Epithelial cell of proximal tubule (primary cell): ENCODE results near the gene IER5. TPM values are rescaled to one million over a fixed set of nuclear protein-coding genes. Genes with fewer than 3 reads are reported as not detected.
"Not testable (repeated sequence)": the region's sequence is repeated elsewhere in the genome, so short reads cannot be mapped to it uniquely, and the experiment has no call there.

Experiments
- DNase-seq: peaks from one replicate; pipeline ENCODE4 v3.0.0-alpha.2; 2011; ENCODE audit warnings: low read depth
- H3K4me3 ChIP-seq: 2 replicates; pipeline ENCODE4 v1.5.1; 2011; ENCODE audit warnings: low read depth, mild to moderate bottlenecking, low read length
- total RNA-seq: library from RNA; depleted of rRNA; stranded (reverse); fragments of >200 nt; gene quantifications from 2 replicates; pipeline ENCODE4 v1.2.3, GENCODE V29; 2015
- TF ChIP-seq, protein P1 (sequence below): conservative IDR thresholded peaks from 2 replicates; pipeline ENCODE4 v1.5.1; 2012; ENCODE audit warnings: low read depth, mild to moderate bottlenecking, low read length

The IER5 gene
- total RNA-seq, 1 donor from 2014 or later = 43.0 TPM

DNA sequence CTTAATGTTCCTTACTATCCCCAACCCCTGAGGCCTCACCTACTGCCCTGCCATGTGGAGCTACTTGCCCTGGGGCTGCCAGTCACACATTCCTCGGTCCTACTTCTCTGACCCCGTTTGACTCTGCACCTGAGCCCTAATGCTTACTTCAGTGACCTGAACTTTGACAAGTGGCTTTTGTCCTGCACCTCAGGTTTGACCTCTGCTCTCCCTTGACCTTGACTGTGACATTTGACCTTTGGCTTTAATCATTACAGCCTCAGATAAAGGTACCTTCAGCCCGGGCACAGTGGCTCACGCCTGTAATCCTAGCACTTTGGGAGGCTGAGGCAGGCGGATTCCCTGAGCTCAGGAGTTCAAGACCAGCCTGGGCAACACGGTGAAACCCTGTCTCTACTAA lies 31.9 kb upstream of the IER5 start:
- no peak for DNase-seq
- no peak overlapping the region for H3K4me3 ChIP-seq
- TF ChIP-seq, protein P1, sequence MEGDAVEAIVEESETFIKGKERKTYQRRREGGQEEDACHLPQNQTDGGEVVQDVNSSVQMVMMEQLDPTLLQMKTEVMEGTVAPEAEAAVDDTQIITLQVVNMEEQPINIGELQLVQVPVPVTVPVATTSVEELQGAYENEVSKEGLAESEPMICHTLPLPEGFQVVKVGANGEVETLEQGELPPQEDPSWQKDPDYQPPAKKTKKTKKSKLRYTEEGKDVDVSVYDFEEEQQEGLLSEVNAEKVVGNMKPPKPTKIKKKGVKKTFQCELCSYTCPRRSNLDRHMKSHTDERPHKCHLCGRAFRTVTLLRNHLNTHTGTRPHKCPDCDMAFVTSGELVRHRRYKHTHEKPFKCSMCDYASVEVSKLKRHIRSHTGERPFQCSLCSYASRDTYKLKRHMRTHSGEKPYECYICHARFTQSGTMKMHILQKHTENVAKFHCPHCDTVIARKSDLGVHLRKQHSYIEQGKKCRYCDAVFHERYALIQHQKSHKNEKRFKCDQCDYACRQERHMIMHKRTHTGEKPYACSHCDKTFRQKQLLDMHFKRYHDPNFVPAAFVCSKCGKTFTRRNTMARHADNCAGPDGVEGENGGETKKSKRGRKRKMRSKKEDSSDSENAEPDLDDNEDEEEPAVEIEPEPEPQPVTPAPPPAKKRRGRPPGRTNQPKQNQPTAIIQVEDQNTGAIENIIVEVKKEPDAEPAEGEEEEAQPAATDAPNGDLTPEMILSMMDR = no peak

DNA sequence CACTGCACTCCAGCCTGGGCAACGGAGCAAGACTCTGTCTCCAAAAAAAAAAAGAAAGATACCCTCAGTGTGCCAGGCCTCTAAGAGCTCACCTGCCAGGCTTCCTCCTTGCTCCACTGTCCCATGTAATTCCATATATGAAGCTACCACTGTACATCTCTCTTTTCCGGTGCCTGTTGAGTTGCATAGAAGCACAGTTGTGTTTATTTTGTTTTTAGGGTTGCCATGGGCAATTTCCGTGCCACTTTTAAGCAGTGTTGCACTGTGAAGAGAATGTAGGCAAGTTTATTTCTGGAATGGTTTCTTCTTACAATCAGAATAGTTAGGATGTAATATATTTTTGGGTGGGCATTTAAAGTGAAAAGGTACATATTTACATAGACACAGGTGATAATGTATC lies 31.4 kb upstream of the IER5 start:
- no peak overlapping the region for H3K4me3 ChIP-seq
- TF ChIP-seq, protein P1 = no peak
- no peak for DNase-seq

DNA sequence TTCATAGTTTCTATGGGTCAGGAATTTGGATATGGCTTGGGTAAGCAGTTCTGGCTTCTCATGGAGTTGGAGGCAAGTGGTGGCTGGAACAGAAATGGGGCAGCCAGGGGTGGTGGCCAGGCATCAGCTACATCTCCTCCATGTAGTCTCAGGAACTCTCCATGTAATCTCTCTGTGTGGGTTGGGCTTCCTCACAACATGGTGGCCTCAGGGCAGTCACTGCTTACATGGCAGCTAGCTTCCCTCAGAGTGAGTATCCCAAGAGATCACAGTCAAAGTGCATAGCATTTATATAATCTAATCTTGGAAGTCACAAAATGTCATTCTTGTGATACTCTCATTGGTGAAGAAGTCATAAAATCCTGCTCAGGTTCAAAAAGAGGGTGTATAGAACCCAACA lies 29.1 kb upstream of the IER5 start:
- DNase-seq = no peak
- TF ChIP-seq, protein P1 = no peak
- no peak overlapping the region for H3K4me3 ChIP-seq

DNA sequence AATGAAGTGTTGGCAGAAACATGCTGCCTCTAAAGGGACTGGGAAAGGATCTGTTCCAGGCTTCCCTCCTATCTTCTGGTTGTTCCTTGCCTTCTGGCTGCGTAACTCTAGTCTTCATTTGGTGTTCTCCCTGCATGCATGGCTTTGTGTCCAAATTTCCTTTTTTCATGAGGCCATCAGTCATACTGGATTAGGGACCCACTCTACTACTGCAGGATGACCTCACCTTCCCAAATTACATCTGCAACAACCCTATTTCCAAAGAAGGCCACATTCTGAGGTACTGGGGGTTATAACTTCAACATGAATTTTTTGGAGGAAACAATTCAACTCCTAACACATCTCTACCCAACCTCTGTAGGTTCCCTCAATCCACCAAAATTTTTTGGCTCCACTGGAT lies 28.4 kb upstream of the IER5 start:
- no peak overlapping the region for H3K4me3 ChIP-seq
- TF ChIP-seq, protein P1 = no peak
- DNase-seq = no peak

DNA sequence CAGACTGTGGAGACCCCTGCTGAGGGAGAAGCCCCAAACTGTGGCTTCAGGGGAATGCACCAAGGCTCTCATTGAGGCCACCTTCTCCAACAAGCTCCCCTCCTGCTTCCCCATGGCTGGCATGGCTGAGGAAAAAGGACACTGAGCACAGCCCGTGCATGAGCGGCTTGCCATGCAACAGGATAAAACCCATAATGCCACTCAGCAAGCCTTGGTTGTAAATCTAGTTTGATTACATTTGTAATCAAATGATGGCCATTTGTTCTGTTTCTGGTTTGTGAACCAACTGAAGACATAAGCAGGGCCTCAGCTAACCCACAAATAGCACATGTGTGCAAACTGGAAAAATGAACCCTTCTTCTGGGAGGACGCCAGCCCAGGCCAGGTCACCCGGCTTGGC lies 27.6 kb upstream of the IER5 start:
- not testable (repeated sequence) for DNase-seq, H3K4me3 ChIP-seq

DNA sequence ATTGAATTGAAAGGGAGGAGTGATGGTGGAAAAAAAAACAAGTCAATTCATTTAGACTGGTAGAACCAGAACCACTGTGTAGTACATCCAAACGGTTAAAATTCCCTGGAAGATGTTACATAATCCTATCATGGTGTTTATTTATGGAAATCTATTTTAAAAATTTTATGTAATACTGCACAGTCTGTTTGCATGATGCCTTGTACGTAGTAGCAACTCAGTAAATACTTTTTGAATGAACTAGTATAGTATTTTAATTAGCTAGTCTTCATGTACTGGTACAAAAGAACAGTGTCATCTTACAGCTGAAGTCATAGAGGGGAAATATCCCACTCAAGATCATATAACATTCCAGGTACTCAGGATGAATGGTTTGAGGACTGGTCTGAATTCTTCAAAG lies 27.0 kb upstream of the IER5 start:
- TF ChIP-seq, protein P1 = no peak
- DNase-seq = no peak
- no peak overlapping the region for H3K4me3 ChIP-seq

DNA sequence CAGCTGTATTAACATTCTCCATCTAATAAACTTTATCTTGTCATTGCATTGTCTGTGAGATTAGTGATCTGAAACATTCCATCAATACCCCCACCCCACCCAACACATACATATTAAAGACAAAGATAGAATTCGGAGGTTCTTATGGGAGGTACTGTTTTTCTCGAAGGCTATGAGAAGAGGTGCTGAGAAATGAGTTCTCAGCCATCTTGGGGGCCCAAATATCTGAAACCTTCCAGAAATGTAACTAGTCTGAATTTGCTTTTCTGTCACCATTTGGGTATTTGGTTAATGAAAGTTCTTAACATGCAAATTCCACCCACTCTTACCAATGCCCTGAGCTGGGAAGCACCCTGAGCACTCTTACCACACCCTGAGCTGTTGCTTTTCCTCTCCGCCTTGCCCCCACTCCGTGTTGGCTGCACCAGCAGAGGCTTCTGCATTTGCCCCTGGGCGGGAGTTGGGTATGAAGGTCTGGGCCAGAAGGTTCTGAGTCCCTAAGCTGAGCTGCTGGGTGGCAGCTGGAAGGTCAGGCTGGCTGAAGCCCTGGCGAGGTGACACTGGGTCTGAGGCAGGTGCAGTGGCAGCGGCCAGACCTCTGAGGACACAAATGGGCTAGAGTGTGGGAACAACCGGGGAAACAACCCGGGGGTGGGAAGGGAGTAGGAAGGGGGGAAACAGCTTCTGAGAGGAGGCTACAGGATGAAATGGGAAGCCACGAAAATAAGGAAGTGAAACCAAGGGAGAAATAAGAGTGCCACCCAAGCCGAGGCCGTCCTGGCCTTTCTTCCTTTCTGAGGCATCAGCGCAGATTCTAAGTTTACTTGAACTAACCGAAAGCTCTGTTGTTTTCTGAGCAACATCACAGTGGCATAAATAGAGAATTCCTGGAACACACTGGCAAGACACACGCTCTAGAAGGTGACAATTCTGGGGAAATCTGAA lies 26.3 kb upstream of the IER5 start:
- DNase-seq = no peak
- no peak overlapping the region for H3K4me3 ChIP-seq
- TF ChIP-seq, protein P1 = no peak
